ENCODE data around the gene RTN4. TPM values are rescaled to one million over a fixed set of nuclear protein-coding genes. Genes with fewer than 3 reads are reported as not detected.

The RTN4 gene
- total and polyA plus RNA-seq, 11 donors, result 46.1 to 250 (median 95.5) TPM

- Histone ChIP-seq H3K4me1 (peaks cover 0 to 12% (median 0%) of the 10 kb centered on the region in 12 donors), H3K9me3 (no peaks in the 10 kb centered on the region), H3K27me3 (no peaks in the 10 kb centered on the region), H3K36me3 (no peaks in the 10 kb centered on the region), H3K4me3 (no peak overlapping the region), H3K27ac (no peak overlapping the region)
- no peak for ATAC-seq
- DNase-seq, result no peak
- no peak for TF ChIP-seq CTCF (IDR thresholded peaks at IDR 0.05)
- TF ChIP-seq POLR2A (IDR thresholded peaks at IDR 0.05), result no peak
- WGBS, 4 donors, result 85 to 89% (median 88%) methylated on average over 6 of the region's 6 CpGs
- intact Hi-C loops (cut with DNase I), result no loop called here
Measured at GRCh38 chr2:54931473-54931872, 118.8 kb downstream of the RTN4 start.

GRCh38 chr2:54928719-54929118 is 121.5 kb downstream of the RTN4 start:
- Histone ChIP-seq H3K4me1 (peaks cover 0 to 12% (median 0%) of the 10 kb centered on the region in 12 donors), H3K27me3 (no peaks in the 10 kb centered on the region), H3K9me3 (no peaks in the 10 kb centered on the region), H3K27ac (no peak overlapping the region), H3K4me3 (no peak overlapping the region), H3K36me3 (no peaks in the 10 kb centered on the region)
- no peak for TF ChIP-seq POLR2A (IDR thresholded peaks at IDR 0.05)
- TF ChIP-seq CTCF (IDR thresholded peaks at IDR 0.05), result no peak
- WGBS, 4 donors, result 82 to 96% (median 92%) methylated on average over 4 of the region's 4 CpGs
- intact Hi-C loops (cut with DNase I), result no loop called here
- no peak for ATAC-seq
- DNase-seq, result no peak

GRCh38 chr2:54927751-54928615 is 122.3 kb downstream of the RTN4 start:
- Histone ChIP-seq H3K4me1 (peaks cover 0 to 12% (median 0%) of the 10 kb centered on the region in 12 donors), H3K4me3 (no peak overlapping the region), H3K9me3 (no peaks in the 10 kb centered on the region), H3K36me3 (no peaks in the 10 kb centered on the region), H3K27me3 (no peaks in the 10 kb centered on the region), H3K27ac (no peak overlapping the region)
- no peak for DNase-seq
- 91 to 95% (median 94%) methylated on average over 16 of the region's 16 CpGs for WGBS, 4 donors
- intact Hi-C loops (cut with DNase I), result no loop called here
- TF ChIP-seq CTCF (IDR thresholded peaks at IDR 0.05) (no peak), POLR2A (IDR thresholded peaks at IDR 0.05) (no peak)
- ATAC-seq, result no peak

GRCh38 chr2:54927085-54927750 is 123.0 kb downstream of the RTN4 start:
- H3K4me3 ChIP-seq, result no peak overlapping the region
- peak; percentile 39 to 85 (median 61) for ATAC-seq
- H3K27me3 ChIP-seq, result no peaks in the 10 kb centered on the region
- intact Hi-C loops (cut with DNase I), result no loop called here
- H3K4me1 ChIP-seq, result peaks cover 0 to 12% (median 0%) of the 10 kb centered on the region in 12 donors
- WGBS, 4 donors, result 66 to 72% (median 69%) methylated on average over 8 of the region's 8 CpGs
- no peak for TF ChIP-seq CTCF (IDR thresholded peaks at IDR 0.05)
- TF ChIP-seq POLR2A (IDR thresholded peaks at IDR 0.05), result no peak
- no peaks in the 10 kb centered on the region for H3K9me3 ChIP-seq
- DNase-seq, result no peak
- no peaks in the 10 kb centered on the region for H3K36me3 ChIP-seq
- H3K27ac ChIP-seq, result peak overlapping the region in 1 of 12 donors; percentile 15

All from heart left ventricle (tissue), 16 donors.